ENCODE measurements around the gene WWOX.
"Not testable (repeated sequence)": the region's sequence is repeated elsewhere in the genome, so short reads cannot be mapped to it uniquely, and the experiment has no call there.

Gene WWOX

DNA sequence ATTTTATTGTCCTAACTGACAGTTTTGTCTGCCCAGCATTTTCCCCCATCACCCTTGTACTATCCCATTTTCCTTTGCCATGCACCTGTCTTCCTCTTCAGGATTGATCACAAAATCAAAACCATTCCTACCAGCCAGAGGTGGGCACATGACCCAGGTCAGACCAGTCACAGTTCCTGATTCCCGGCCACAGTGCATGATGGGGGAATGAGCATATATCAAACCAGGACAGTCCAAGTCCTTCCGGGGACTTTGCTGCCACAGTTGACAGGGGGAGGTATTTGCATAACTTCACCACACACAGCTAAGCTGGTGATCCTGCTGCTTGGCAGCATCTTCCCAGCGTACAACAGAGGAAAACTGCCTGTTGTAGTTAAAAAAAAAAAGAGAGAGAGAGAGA is 493.9 kb downstream of the WWOX start:
- no peak overlapping the region for H3K4me3 ChIP-seq (ENCODE audit: low read length in 2 of 2)

DNA sequence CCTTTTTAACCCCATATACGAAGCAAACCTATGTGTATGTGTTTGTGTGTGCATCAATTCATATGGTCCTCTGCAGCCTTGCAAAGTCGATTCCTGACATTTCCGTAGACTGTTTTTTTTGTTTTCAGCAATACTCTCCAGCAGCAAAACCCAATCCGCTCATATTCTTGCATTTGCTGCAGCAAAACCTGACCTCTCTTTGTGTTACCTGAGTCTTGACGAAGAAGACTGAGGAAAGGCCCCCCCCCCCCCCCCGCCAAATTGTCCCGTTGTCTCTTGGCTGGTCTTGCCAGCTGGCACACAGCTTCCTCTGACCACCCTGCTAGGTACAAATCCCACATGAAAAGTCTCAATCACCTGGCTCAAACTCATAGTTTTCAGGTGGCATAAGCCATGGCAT is 494.7 kb downstream of the WWOX start:
- Histone ChIP-seq H3K9me3 (ENCODE audit: control insufficient read depth in 2 of 2, low read length in 2 of 2) (no peaks in the 10 kb centered on the region), H3K36me3 (ENCODE audit: control insufficient read depth in 2 of 2, insufficient read depth in 2 of 2, low read length in 2 of 2) (no peaks in the 10 kb centered on the region), H3K9ac (ENCODE audit: low read depth in 1 of 2, low read length in 2 of 2) (no peak overlapping the region), H3K4me1 (ENCODE audit: control insufficient read depth in 2 of 2, insufficient read depth in 2 of 2, low read length in 2 of 2) (no peaks in the 10 kb centered on the region), H3K27me3 (ENCODE audit: control insufficient read depth in 2 of 2, insufficient read depth in 2 of 2, low read length in 2 of 2) (no peaks in the 10 kb centered on the region), H3K4me3 (ENCODE audit: low read length in 2 of 2) (no peak overlapping the region), H3K27ac (ENCODE audit: low read depth in 2 of 2, low read length in 2 of 2) (no peak overlapping the region)

More for the DNA sequence above, 493.9 kb downstream of the WWOX start:
- Histone ChIP-seq H3K27me3 (ENCODE audit: control insufficient read depth in 2 of 2, insufficient read depth in 2 of 2, low read length in 2 of 2) (no peaks in the 10 kb centered on the region), H3K4me1 (ENCODE audit: control insufficient read depth in 2 of 2, insufficient read depth in 2 of 2, low read length in 2 of 2) (no peaks in the 10 kb centered on the region), H3K27ac (ENCODE audit: low read depth in 2 of 2, low read length in 2 of 2) (no peak overlapping the region), H3K9me3 (ENCODE audit: control insufficient read depth in 2 of 2, low read length in 2 of 2) (no peaks in the 10 kb centered on the region), H3K36me3 (ENCODE audit: control insufficient read depth in 2 of 2, insufficient read depth in 2 of 2, low read length in 2 of 2) (no peaks in the 10 kb centered on the region), H3K9ac (ENCODE audit: low read depth in 1 of 2, low read length in 2 of 2) (no peak overlapping the region)

DNA sequence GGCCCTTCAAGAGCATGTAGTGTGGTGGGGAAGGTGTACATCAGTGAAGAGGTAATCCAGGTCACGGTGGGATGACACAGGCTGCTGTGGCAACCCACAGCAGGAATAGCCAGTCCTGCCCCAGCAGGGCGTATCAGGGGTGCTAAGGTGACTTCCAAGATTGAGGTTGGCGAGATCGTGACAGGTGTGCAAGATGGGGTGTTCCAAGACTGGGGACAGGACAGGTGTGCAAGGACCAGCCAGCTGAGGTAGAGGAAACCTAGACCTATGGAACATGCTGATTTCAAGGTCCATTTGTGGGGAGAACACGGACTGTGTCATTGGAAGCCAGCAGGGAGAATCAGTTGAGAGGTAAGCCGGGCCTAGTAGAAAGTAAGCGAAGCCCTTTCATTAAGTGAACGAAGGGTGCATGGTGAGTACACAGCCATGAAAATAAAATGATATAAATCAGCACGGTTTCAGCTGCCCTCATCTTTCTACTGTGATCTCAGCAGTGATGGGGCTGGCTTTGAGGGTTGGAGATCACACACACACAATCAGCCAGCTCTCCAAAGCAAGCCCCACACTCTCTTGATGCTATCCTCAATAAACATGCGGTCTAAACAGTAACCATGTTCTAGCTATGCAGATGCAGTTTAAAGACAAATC is 497.0 kb downstream of the WWOX start:
- Histone ChIP-seq H3K4me1 (ENCODE audit: control insufficient read depth in 2 of 2, insufficient read depth in 2 of 2, low read length in 2 of 2) (no peaks in the 10 kb centered on the region), H3K9me3 (ENCODE audit: control insufficient read depth in 2 of 2, low read length in 2 of 2) (no peaks in the 10 kb centered on the region), H3K9ac (ENCODE audit: low read depth in 1 of 2, low read length in 2 of 2) (no peak overlapping the region), H3K27me3 (ENCODE audit: control insufficient read depth in 2 of 2, insufficient read depth in 2 of 2, low read length in 2 of 2) (no peaks in the 10 kb centered on the region), H3K27ac (ENCODE audit: low read depth in 2 of 2, low read length in 2 of 2) (no peak overlapping the region), H3K4me3 (ENCODE audit: low read length in 2 of 2) (no peak overlapping the region), H3K36me3 (ENCODE audit: control insufficient read depth in 2 of 2, insufficient read depth in 2 of 2, low read length in 2 of 2) (no peaks in the 10 kb centered on the region)

DNA sequence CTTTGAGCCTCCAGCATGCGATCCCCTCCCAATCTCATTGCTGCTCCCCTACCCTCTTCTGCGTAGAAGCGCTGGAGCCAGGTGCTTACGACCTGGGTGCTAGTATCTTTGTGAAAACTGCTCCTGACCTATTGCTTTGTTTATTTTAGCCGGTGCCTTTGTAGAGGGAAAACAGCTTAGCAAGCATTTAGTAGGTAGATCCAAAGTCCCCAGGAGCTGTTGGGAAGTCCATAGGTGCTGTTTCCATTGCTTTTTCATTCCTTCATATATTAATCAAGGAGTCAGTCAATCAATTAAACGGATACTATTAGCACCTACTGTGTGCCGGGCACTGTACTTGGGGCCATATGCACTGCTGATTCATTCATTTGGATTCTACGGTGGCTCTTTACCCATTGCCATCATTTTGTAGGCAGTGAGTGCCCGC is 497.6 kb downstream of the WWOX start:
- H3K4me1 ChIP-seq (ENCODE audit: control insufficient read depth in 2 of 2, insufficient read depth in 2 of 2, low read length in 2 of 2): no peaks in the 10 kb centered on the region
- H3K27ac ChIP-seq (ENCODE audit: low read depth in 2 of 2, low read length in 2 of 2): no peak overlapping the region
- H3K27me3 ChIP-seq (ENCODE audit: control insufficient read depth in 2 of 2, insufficient read depth in 2 of 2, low read length in 2 of 2): no peaks in the 10 kb centered on the region

DNA sequence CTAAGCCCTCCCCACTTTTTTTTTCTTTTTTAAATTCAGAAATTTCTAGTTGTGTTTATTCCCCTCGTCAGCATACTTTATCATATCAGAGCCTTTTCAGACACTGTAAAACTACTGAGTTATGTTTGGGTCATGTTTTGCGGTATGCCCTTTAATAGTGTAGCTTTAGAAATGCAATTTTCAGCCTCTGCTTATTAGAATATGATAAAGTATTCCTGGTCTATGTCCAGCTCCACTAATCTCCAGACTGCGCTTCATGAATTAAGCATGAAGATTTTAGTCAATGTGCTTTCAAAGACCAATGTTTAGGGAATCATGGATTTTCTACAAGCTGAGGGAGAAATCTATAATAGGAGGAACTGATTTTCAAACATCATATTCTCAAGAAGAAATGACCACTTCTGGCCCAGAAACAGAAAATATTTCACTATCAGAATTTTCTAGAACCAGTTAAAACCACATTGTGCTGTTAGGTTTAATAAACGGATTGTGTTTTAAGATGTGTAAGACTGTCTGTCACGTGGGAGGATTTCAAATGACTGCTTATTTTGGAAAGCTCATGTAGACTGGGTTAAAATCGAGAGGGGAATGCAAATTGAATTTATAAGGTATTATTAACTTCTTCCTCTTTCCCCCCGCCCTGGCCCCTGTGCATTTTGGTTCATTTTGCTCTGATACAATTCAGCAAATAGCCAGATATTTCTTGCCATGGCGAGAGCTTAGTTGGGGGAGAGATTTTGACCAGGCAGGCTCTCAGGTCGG is 498.5 kb downstream of the WWOX start:
- H3K36me3 ChIP-seq (ENCODE audit: control insufficient read depth in 2 of 2, insufficient read depth in 2 of 2, low read length in 2 of 2): no peaks in the 10 kb centered on the region
- H3K4me3 ChIP-seq (ENCODE audit: low read length in 2 of 2): no peak overlapping the region
- no peaks in the 10 kb centered on the region for H3K4me1 ChIP-seq (ENCODE audit: control insufficient read depth in 2 of 2, insufficient read depth in 2 of 2, low read length in 2 of 2)
- H3K27me3 ChIP-seq (ENCODE audit: control insufficient read depth in 2 of 2, insufficient read depth in 2 of 2, low read length in 2 of 2): no peaks in the 10 kb centered on the region
- no peak overlapping the region for H3K27ac ChIP-seq (ENCODE audit: low read depth in 2 of 2, low read length in 2 of 2)
- H3K9me3 ChIP-seq (ENCODE audit: control insufficient read depth in 2 of 2, low read length in 2 of 2): no peaks in the 10 kb centered on the region
- H3K9ac ChIP-seq (ENCODE audit: low read depth in 1 of 2, low read length in 2 of 2): no peak overlapping the region

More for the DNA sequence above, 497.6 kb downstream of the WWOX start:
- Histone ChIP-seq H3K36me3 (ENCODE audit: control insufficient read depth in 2 of 2, insufficient read depth in 2 of 2, low read length in 2 of 2) (no peaks in the 10 kb centered on the region), H3K9me3 (ENCODE audit: control insufficient read depth in 2 of 2, low read length in 2 of 2) (no peaks in the 10 kb centered on the region), H3K4me3 (ENCODE audit: low read length in 2 of 2) (no peak overlapping the region), H3K9ac (ENCODE audit: low read depth in 1 of 2, low read length in 2 of 2) (no peak overlapping the region)

DNA sequence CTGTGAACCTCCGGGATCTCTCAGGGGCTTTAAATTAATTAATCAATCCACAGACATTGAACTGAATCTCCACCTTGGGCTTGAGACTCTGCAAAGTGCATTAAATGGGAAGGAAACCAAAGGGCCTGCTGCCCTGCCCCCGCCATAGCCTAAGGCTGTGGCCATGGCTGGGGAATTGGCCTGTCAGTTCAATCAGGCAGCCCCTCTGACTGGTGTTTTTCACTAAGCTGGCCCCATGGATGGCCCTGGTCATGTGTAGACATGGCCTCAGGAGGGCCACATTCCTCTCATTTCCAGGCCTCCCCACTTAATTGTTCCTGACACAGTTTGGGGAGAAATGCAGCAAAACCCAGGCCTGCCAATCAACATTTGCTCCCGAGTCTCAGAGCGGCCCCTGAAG is 499.8 kb downstream of the WWOX start:
- no peaks in the 10 kb centered on the region for H3K36me3 ChIP-seq (ENCODE audit: control insufficient read depth in 2 of 2, insufficient read depth in 2 of 2, low read length in 2 of 2)
- H3K9me3 ChIP-seq (ENCODE audit: control insufficient read depth in 2 of 2, low read length in 2 of 2): no peaks in the 10 kb centered on the region
- no peaks in the 10 kb centered on the region for H3K27me3 ChIP-seq (ENCODE audit: control insufficient read depth in 2 of 2, insufficient read depth in 2 of 2, low read length in 2 of 2)
- no peak overlapping the region for H3K9ac ChIP-seq (ENCODE audit: low read depth in 1 of 2, low read length in 2 of 2)
- no peak overlapping the region for H3K4me3 ChIP-seq (ENCODE audit: low read length in 2 of 2)
- H3K27ac ChIP-seq (ENCODE audit: low read depth in 2 of 2, low read length in 2 of 2): no peak overlapping the region
- no peaks in the 10 kb centered on the region for H3K4me1 ChIP-seq (ENCODE audit: control insufficient read depth in 2 of 2, insufficient read depth in 2 of 2, low read length in 2 of 2)

DNA sequence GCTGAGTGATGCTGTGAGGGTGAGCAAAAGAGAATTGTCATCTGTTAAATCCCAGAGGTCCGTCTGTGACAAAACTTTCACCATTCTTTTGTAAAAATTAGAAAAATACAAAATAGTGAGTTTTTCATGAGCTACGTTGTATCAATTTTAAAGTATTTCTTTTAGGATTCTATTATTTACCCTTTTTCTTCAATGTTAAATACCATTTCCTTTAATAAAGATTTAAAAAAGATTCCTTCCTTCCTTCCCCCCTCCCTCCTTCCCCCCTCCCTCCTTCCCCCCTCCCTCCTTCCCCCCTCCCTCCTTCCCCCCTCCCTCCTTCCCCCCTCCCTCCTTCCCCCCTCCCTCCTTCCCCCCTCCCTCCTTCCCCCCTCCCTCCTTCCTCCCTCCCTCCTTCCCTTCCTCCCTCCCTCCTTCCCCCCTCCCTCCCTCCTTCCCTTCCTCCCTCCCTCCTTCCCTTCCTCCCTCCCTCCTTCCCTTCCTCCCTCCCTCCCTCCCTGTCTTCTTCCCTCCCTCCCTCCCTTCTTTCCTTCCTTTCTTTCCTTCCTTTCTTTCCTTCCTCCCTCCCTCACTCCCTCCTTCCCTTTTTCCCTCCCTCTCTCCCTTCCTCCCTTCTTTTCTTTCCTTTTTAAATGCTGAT is 505.1 kb downstream of the WWOX start:
- H3K4me1 ChIP-seq (ENCODE audit: control insufficient read depth in 2 of 2, insufficient read depth in 2 of 2, low read length in 2 of 2); H3K36me3 ChIP-seq (ENCODE audit: control insufficient read depth in 2 of 2, insufficient read depth in 2 of 2, low read length in 2 of 2); H3K27me3 ChIP-seq (ENCODE audit: control insufficient read depth in 2 of 2, insufficient read depth in 2 of 2, low read length in 2 of 2); H3K9ac ChIP-seq (ENCODE audit: low read depth in 1 of 2, low read length in 2 of 2); H3K27ac ChIP-seq (ENCODE audit: low read depth in 2 of 2, low read length in 2 of 2); H3K4me3 ChIP-seq (ENCODE audit: low read length in 2 of 2); H3K9me3 ChIP-seq (ENCODE audit: control insufficient read depth in 2 of 2, low read length in 2 of 2): not testable (repeated sequence)

DNA sequence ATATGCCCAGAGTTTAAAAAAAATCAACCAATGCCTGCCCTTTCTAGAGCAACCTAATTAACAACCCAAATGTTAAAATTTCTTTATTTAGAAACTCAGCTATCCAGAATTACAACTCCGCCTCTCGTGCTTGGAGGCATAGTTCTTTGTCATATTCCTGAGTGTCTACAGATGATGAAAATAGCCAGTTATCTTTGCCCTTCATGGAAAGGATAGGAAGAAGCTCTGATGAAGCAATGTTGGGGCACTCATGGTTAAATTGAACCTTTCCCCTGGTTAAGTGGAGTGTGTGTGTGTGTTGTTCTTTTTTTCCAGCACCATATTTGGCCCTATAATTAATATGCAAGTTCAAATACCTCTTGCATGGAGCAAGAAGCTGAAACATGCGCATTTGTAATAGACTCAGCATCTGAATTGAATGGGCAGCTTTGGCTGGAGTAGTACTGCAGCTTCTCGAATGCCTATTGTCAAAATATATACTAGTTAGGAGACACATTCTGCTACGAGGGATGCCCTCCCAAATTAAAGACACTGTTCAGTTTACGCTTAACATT is 506.2 kb downstream of the WWOX start:
- peaks cover 3 to 6% of the 10 kb centered on the region in 2 donors for H3K4me1 ChIP-seq (ENCODE audit: control insufficient read depth in 2 of 2, insufficient read depth in 2 of 2, low read length in 2 of 2)
- H3K27me3 ChIP-seq (ENCODE audit: control insufficient read depth in 2 of 2, insufficient read depth in 2 of 2, low read length in 2 of 2): no peaks in the 10 kb centered on the region
- no peaks in the 10 kb centered on the region for H3K9me3 ChIP-seq (ENCODE audit: control insufficient read depth in 2 of 2, low read length in 2 of 2)
- no peak overlapping the region for H3K27ac ChIP-seq (ENCODE audit: low read depth in 2 of 2, low read length in 2 of 2)
- H3K9ac ChIP-seq (ENCODE audit: low read depth in 1 of 2, low read length in 2 of 2): no peak overlapping the region
- H3K4me3 ChIP-seq (ENCODE audit: low read length in 2 of 2): no peak overlapping the region
- no peaks in the 10 kb centered on the region for H3K36me3 ChIP-seq (ENCODE audit: control insufficient read depth in 2 of 2, insufficient read depth in 2 of 2, low read length in 2 of 2)

DNA sequence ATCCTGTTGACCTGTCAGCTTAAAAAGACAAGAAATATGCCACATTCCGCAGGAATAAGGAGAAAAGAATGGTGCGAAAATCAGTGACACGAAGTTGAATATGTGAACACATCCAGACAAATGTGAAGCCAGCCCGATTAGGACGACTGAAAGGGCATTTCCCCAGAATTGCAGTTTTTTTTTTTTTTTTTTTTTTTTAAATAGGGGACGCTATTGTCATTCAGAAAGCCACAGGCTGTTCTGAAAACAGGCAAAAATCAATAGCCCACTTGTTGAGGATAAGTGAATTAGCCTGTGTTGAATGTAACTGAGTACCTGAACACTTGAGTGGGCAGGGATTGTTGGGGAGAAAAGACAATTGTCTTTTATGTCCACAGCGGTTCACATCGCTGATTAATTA is 507.1 kb downstream of the WWOX start:
- H3K4me1 ChIP-seq (ENCODE audit: control insufficient read depth in 2 of 2, insufficient read depth in 2 of 2, low read length in 2 of 2): peaks cover 3 to 6% of the 10 kb centered on the region in 2 donors
- no peak overlapping the region for H3K9ac ChIP-seq (ENCODE audit: low read depth in 1 of 2, low read length in 2 of 2)
- H3K27ac ChIP-seq (ENCODE audit: low read depth in 2 of 2, low read length in 2 of 2): no peak overlapping the region
- H3K27me3 ChIP-seq (ENCODE audit: control insufficient read depth in 2 of 2, insufficient read depth in 2 of 2, low read length in 2 of 2): no peaks in the 10 kb centered on the region
- H3K9me3 ChIP-seq (ENCODE audit: control insufficient read depth in 2 of 2, low read length in 2 of 2): no peaks in the 10 kb centered on the region
- no peak overlapping the region for H3K4me3 ChIP-seq (ENCODE audit: low read length in 2 of 2)
- no peaks in the 10 kb centered on the region for H3K36me3 ChIP-seq (ENCODE audit: control insufficient read depth in 2 of 2, insufficient read depth in 2 of 2, low read length in 2 of 2)

DNA sequence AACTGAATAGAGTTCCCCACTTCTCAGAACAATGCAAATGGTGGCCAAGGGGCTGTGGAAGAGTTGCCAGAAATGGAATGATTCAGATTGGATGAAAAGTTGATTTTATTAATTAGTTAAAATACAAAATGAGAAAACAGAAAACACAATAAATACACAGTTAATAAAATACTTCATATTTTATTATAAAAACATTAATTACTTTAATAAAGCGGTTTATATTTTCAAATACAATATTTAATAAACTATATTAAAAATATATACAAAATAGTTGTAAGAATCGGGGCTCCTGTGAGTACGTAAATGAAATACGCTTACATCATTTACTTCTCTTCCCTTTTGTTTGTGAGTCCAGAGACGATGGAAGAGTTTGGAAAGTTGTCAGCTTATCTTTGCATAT is 507.6 kb downstream of the WWOX start:
- no peaks in the 10 kb centered on the region for H3K36me3 ChIP-seq (ENCODE audit: control insufficient read depth in 2 of 2, insufficient read depth in 2 of 2, low read length in 2 of 2)
- no peaks in the 10 kb centered on the region for H3K27me3 ChIP-seq (ENCODE audit: control insufficient read depth in 2 of 2, insufficient read depth in 2 of 2, low read length in 2 of 2)
- no peak overlapping the region for H3K9ac ChIP-seq (ENCODE audit: low read depth in 1 of 2, low read length in 2 of 2)
- H3K27ac ChIP-seq (ENCODE audit: low read depth in 2 of 2, low read length in 2 of 2): no peak overlapping the region
- H3K9me3 ChIP-seq (ENCODE audit: control insufficient read depth in 2 of 2, low read length in 2 of 2): no peaks in the 10 kb centered on the region
- no peak overlapping the region for H3K4me3 ChIP-seq (ENCODE audit: low read length in 2 of 2)
- H3K4me1 ChIP-seq (ENCODE audit: control insufficient read depth in 2 of 2, insufficient read depth in 2 of 2, low read length in 2 of 2): peaks cover 3 to 6% of the 10 kb centered on the region in 2 donors

Measured in mucosa of rectum (tissue), 2 donors.